H9 (cell line): ENCODE measurements around the gene METTL16. TPM values are rescaled to one million over a fixed set of nuclear protein-coding genes. Genes with fewer than 3 reads are reported as not detected.

Source experiments
- DNase-seq: peaks from one replicate; pipeline ENCODE4 v3.0.0-alpha.2; 2017
- H2AFZ ChIP-seq: one replicate; pipeline ENCODE4 v1.6.1; 2013; ENCODE audit warnings: mild to moderate bottlenecking, low read length, control low read depth, moderate library complexity
- H2AK5ac ChIP-seq: 2 replicates; pipeline ENCODE4 v1.6.1; 2013; ENCODE audit warnings: low read length, control low read depth, mixed read lengths; ENCODE audit not compliant: insufficient read length
- H2BK120ac ChIP-seq: one replicate; pipeline ENCODE4 v1.6.1; 2013; ENCODE audit warnings: low read depth, mild to moderate bottlenecking, low read length, control low read depth, inconsistent platforms; ENCODE audit not compliant: poor library complexity, severe bottlenecking
- H2BK12ac ChIP-seq: 2 replicates; pipeline ENCODE4 v1.6.1; 2013; ENCODE audit warnings: low read length, control low read depth, mixed read lengths, low read depth; ENCODE audit not compliant: insufficient read length
- H2BK15ac ChIP-seq: 2 replicates; pipeline ENCODE4 v1.6.1; 2013; ENCODE audit warnings: low read depth, low read length, control low read depth
- H2BK20ac ChIP-seq: one replicate; pipeline ENCODE4 v1.6.1; 2013; ENCODE audit warnings: low read depth, mild to moderate bottlenecking, low read length, control low read depth, inconsistent platforms; ENCODE audit not compliant: poor library complexity, severe bottlenecking
- H2BK5ac ChIP-seq: 2 replicates; pipeline ENCODE4 v1.6.1; 2013; ENCODE audit warnings: low read length, control low read depth, mixed read lengths; ENCODE audit not compliant: insufficient read length
- H3K14ac ChIP-seq: 2 replicates; pipeline ENCODE4 v1.6.1; 2013; ENCODE audit warnings: low read length, control low read depth; ENCODE audit not compliant: insufficient read depth
- H3K18ac ChIP-seq: 2 replicates; pipeline ENCODE4 v1.6.1; 2013; ENCODE audit warnings: low read depth, mild to moderate bottlenecking, mixed read lengths, low read length, control low read depth; ENCODE audit not compliant: insufficient read length
- H3K23ac ChIP-seq: 2 replicates; pipeline ENCODE4 v1.6.1; 2013; ENCODE audit warnings: low read length, control low read depth, mixed read lengths, low read depth; ENCODE audit not compliant: insufficient read length
- H3K23me2 ChIP-seq: 2 replicates; pipeline ENCODE4 v1.6.1; 2013; ENCODE audit warnings: low read depth, mild to moderate bottlenecking, mixed read lengths, low read length, control low read depth; ENCODE audit not compliant: insufficient read length, poor library complexity, severe bottlenecking
- H3K27ac ChIP-seq: 2 replicates; pipeline ENCODE4 v1.5.1; 2013; ENCODE audit warnings: low read length, control low read depth, mixed read lengths, low read depth; ENCODE audit not compliant: insufficient read length
- H3K27me3 ChIP-seq: 2 replicates; pipeline ENCODE4 v1.6.1; 2013; ENCODE audit warnings: low read length, control low read depth, inconsistent platforms; ENCODE audit not compliant: insufficient read depth
- H3K4ac ChIP-seq: 2 replicates; pipeline ENCODE4 v1.6.1; 2013; ENCODE audit warnings: low read depth, mild to moderate bottlenecking, control low read depth, inconsistent platforms, low read length, moderate library complexity
- H3K4me1 ChIP-seq: 2 replicates; pipeline ENCODE4 v1.6.1; 2013; ENCODE audit warnings: low read length, control low read depth, inconsistent platforms; ENCODE audit not compliant: insufficient read depth
- H3K4me2 ChIP-seq: 2 replicates; pipeline ENCODE4 v1.6.1; 2013; ENCODE audit warnings: low read length, control low read depth, mixed read lengths; ENCODE audit not compliant: insufficient read length, insufficient read depth
- H3K56ac ChIP-seq: 2 replicates; pipeline ENCODE4 v1.6.1; 2013; ENCODE audit warnings: low read depth, mild to moderate bottlenecking, mixed read lengths, low read length, control low read depth; ENCODE audit not compliant: insufficient read length
- H3K79me1 ChIP-seq: 2 replicates; pipeline ENCODE4 v1.6.1; 2013; ENCODE audit warnings: low read depth, mild to moderate bottlenecking, moderate library complexity, low read length, control low read depth, inconsistent platforms; ENCODE audit not compliant: insufficient read depth, poor library complexity, severe bottlenecking
- H3K79me2 ChIP-seq: 2 replicates; pipeline ENCODE4 v1.6.1; 2013; ENCODE audit warnings: low read length, control low read depth, inconsistent platforms; ENCODE audit not compliant: insufficient read depth
- H3K9ac ChIP-seq: 2 replicates; pipeline ENCODE4 v1.6.1; 2013; ENCODE audit warnings: low read length, control low read depth, mixed read lengths; ENCODE audit not compliant: insufficient read length; ENCODE audit errors: extremely low read depth
- H3K9me3 ChIP-seq: one replicate; pipeline ENCODE4 v1.6.1; 2013; ENCODE audit warnings: low read depth, low read length, inconsistent platforms; ENCODE audit not compliant: control insufficient read depth
- H3T11ph ChIP-seq: one replicate; pipeline ENCODE4 v1.6.1; 2013; ENCODE audit warnings: mild to moderate bottlenecking, low read length, control low read depth, inconsistent platforms
- H4K20me1 ChIP-seq: one replicate; pipeline ENCODE4 v1.6.1; 2013; ENCODE audit not compliant: control insufficient read depth, insufficient read length, insufficient read depth
- H4K5ac ChIP-seq: 2 replicates; pipeline ENCODE4 v1.6.1; 2013; ENCODE audit warnings: low read depth, mild to moderate bottlenecking, mixed read lengths, low read length, control low read depth; ENCODE audit not compliant: insufficient read length
- H4K8ac ChIP-seq: replicated peaks from 2 replicates; pipeline ENCODE4 v1.6.1; 2013; ENCODE audit warnings: low read length, control low read depth, mixed read lengths, low read depth; ENCODE audit not compliant: insufficient read length
- H4K91ac ChIP-seq: 2 replicates; pipeline ENCODE4 v1.6.1; 2013; ENCODE audit warnings: low read depth, mild to moderate bottlenecking, moderate library complexity, mixed read lengths, low read length, control low read depth; ENCODE audit not compliant: insufficient read length
- H3K27ac Mint-ChIP-seq, 3 experiments: 2 replicates in 2 of 3; 3 replicates in 1 of 3; pipeline ENCODE4 v1.8.0; 2020 to 2021; ENCODE audit warnings: mixed read lengths in 3 of 3, mild to moderate bottlenecking in 1 of 3, moderate library complexity in 1 of 3
- H3K27me3 Mint-ChIP-seq: 2 replicates; pipeline ENCODE4 v1.8.0; 2021; ENCODE audit warnings: low read depth, mild to moderate bottlenecking, moderate library complexity, mixed read lengths
- H3K36me3 Mint-ChIP-seq, 3 experiments: 2 replicates in 2 of 3; 3 replicates in 1 of 3; pipeline ENCODE4 v1.8.0; 2020 to 2021; ENCODE audit warnings: low read depth in 3 of 3, mixed read lengths in 3 of 3; ENCODE audit not compliant: insufficient read depth in 1 of 3
- H3K4me1 Mint-ChIP-seq, 2 experiments: 2 replicates each; pipeline ENCODE4 v1.8.0; 2020; ENCODE audit warnings: mixed read lengths in 2 of 2
- H3K4me3 Mint-ChIP-seq, 2 experiments: 2 replicates in 1 of 2; 3 replicates in 1 of 2; pipeline ENCODE4 v1.8.0; 2020 to 2021; ENCODE audit warnings: mild to moderate bottlenecking in 2 of 2, mixed read lengths in 2 of 2, moderate library complexity in 1 of 2
- H3K9me3 Mint-ChIP-seq, 2 experiments: 2 replicates in 1 of 2; 3 replicates in 1 of 2; pipeline ENCODE4 v1.8.0; 2020; ENCODE audit warnings: mild to moderate bottlenecking in 2 of 2, mixed read lengths in 2 of 2, moderate library complexity in 1 of 2
- whole genome bisulfite sequencing: extraction: QIAGEN DNeasy Blood & Tissue Kit; methylation state at CpG from one replicate; pipeline ENCODE4 v1.1.7; 2013; ENCODE audit warnings: missing lambda C conversion rate, low lambda C conversion rate, mixed read lengths; ENCODE audit not compliant: insufficient read length; ENCODE audit errors: extremely low coverage; 5-methylcytosine and 5-hydroxymethylcytosine counted together
- total RNA-seq: library from RNA; stranded (reverse); gene quantifications from 2 replicates; pipeline ENCODE4 v1.2.1, GENCODE V29; 2021
- TF ChIP-seq, protein P1 (sequence below): fragments of 200-600 bp; sonication (generic); conservative IDR thresholded peaks from 3 replicates; pipeline ENCODE4 v1.8.0; 2021; ENCODE audit warnings: antibody characterized with exemption, mild to moderate bottlenecking

Gene METTL16
- total RNA-seq, 1 experiment from 2014 or later = 55.4 TPM

DNA sequence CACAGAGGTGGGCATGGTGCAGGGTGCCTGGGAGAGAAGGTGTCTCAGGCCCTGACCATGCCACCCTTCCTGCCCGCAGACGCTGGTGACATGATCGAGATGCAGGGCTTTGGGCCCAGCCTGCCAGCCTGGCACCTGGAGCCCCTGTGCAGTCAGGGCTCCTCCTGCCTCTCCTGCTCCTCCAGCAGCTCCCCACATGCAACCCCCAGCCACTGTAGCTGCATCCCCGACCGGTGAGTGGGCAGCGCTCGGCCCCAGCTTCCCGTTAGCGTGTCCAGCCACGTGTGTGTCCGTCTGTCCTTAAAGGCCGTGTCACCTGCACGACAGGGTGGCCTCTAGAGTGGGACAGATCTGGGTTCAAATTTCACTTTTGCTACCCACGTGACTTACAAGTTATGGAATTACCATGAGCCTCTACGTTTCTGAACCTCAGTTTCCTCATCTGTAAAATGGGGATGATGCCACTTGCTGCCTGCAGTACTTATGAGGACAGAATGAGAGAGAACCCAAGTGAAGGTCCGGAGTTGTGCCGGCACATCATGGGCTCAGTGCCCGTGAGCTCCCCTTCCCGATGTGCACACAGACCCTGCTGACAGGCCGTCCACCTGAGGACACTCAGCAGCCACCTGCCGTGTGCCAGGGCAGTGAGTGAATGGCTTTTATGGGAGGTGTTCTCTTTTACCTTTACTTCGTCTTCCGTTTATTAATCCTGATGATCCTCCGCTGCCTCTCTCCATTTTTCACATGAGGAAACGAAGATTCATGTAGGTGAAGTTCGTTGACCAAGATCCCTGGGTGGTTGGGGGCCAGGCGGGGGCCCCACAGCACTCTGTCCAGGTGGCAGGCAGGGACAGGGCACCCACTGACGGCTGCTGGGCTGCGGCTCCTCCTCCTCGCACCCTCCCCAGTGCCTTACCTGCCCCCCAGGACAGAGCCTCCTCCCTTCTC is 140.2 kb downstream of the METTL16 start:
- no peaks in the 10 kb centered on the region for H3K23me2 ChIP-seq
- no peak overlapping the region for H2BK12ac ChIP-seq
- Mint-ChIP-seq H3K27ac (peak overlapping the region in 1 of 3 experiments; percentile 70; a peak in 3 of 7 replicates), H3K9me3 (no peaks in the 10 kb centered on the region), H3K36me3 (peaks cover 2 to 19% (median 15%) of the 10 kb centered on the region in 3 experiments; a peak in 5 of 7 replicates), H3K4me1 (peaks cover 15 to 23% of the 10 kb centered on the region in 2 experiments), H3K27me3 (no peaks in the 10 kb centered on the region), H3K4me3 (no peak overlapping the region)
- H3K23ac ChIP-seq = no peak overlapping the region
- H2BK20ac ChIP-seq = no peak overlapping the region
- no CpG with 5 or more reads among the region's 30 CpGs for WGBS
- no peak for DNase-seq
- no peak overlapping the region for H3K4ac ChIP-seq
- no peak overlapping the region for H3K9ac ChIP-seq
- no peaks in the 10 kb centered on the region for H3K9me3 ChIP-seq
- H2AK5ac ChIP-seq = no peak overlapping the region
- H3K79me1 ChIP-seq = no peaks in the 10 kb centered on the region
- TF ChIP-seq, protein P1, sequence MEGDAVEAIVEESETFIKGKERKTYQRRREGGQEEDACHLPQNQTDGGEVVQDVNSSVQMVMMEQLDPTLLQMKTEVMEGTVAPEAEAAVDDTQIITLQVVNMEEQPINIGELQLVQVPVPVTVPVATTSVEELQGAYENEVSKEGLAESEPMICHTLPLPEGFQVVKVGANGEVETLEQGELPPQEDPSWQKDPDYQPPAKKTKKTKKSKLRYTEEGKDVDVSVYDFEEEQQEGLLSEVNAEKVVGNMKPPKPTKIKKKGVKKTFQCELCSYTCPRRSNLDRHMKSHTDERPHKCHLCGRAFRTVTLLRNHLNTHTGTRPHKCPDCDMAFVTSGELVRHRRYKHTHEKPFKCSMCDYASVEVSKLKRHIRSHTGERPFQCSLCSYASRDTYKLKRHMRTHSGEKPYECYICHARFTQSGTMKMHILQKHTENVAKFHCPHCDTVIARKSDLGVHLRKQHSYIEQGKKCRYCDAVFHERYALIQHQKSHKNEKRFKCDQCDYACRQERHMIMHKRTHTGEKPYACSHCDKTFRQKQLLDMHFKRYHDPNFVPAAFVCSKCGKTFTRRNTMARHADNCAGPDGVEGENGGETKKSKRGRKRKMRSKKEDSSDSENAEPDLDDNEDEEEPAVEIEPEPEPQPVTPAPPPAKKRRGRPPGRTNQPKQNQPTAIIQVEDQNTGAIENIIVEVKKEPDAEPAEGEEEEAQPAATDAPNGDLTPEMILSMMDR = no peak
- H4K20me1 ChIP-seq = no peaks in the 10 kb centered on the region
- H3K18ac ChIP-seq = no peak overlapping the region
- H3K14ac ChIP-seq = no peak overlapping the region
- no peak overlapping the region for H2BK15ac ChIP-seq
- no peaks in the 10 kb centered on the region for H3K27me3 ChIP-seq
- no peak overlapping the region for H3T11ph ChIP-seq
- H3K79me2 ChIP-seq = no peaks in the 10 kb centered on the region
- H2AFZ ChIP-seq = no peak overlapping the region
- no peak overlapping the region for H3K27ac ChIP-seq
- no peak overlapping the region for H2BK120ac ChIP-seq
- H4K91ac ChIP-seq = no peak overlapping the region
- no peaks in the 10 kb centered on the region for H3K4me1 ChIP-seq
- no peak overlapping the region for H3K56ac ChIP-seq
- H4K8ac ChIP-seq = no peak overlapping the region
- H3K4me2 ChIP-seq = no peak overlapping the region
- no peak overlapping the region for H4K5ac ChIP-seq
- no peak overlapping the region for H2BK5ac ChIP-seq
